ENCODE data around the gene LRP5. TPM values are rescaled to one million over a fixed set of nuclear protein-coding genes. Genes with fewer than 3 reads are reported as not detected.

Gene LRP5
- total and polyA plus RNA-seq, 9 of the 15 experiments (the other 6 are each of a cell fraction or from before 2014, with no cell fraction given) = 0.48 to 44.2 (median 13.5) TPM

DNA sequence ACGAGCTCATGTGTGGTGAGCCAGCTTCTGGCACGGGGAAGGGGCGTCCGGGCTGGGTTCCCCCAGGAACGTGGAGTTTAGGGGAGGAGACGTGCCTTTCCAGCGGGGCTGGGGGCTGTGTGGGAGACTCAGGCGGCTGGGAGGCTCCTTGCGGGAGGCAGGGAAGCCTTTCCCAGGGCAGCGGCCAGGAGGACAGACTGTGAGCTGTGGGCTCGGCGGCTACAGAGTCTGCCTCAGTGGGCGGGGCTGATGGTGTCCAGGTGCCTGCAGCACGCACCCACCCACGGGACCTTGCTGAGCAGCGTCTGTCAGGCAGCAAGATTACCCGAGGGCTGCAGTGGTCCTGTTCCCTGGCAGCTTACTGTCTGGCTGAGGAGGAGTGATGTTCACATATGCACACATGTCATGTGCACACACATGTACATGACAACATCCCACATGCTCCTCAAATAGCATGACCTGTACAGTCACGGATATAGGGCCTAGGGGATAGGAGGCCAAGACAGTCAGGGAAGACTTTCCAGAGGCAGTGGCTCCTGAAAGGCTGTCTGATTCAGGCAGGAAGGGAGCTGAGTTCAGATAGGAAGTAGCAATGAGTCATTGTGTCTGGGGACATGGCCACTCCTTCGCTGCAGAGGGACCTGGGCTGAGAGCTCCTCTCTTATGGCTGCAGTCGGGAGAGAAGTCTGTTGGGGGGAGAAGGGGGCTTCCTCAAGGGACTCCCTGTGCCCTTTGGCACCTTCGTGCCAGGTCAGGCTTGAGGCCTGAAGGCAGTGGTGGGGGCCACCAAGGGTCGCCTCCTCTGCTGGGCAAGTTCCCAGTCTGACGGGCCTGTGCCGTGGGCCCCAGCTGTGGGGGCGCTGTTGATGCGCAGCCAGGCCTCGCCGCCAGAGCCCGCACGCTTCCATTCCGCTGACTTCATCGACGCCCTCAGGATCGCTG is 124.9 kb downstream of the LRP5 start (continued):
- TF ChIP-seq ZNF263 (CRISPR knock-in tag; IDR thresholded peaks at IDR 0.05; ENCODE audit: borderline replicate concordance) (no peak), PYGO2 (tag; IDR thresholded peaks at IDR 0.05) (no peak), YY1 (IDR thresholded peaks at IDR 0.05; ENCODE audit: borderline replicate concordance in 1 of 3, control insufficient read depth in 1 of 3, extremely low read depth in 1 of 3, insufficient read depth in 3 of 3, insufficient read length in 1 of 3, insufficient replicate concordance in 2 of 3, low read depth in 1 of 3, low read length in 2 of 3) (peak in 2 of 3 experiments; percentile 28 to 56), FOXJ3 (CRISPR knock-in tag; IDR thresholded peaks at IDR 0.05) (no peak), HNRNPK (IDR thresholded peaks at IDR 0.05; ENCODE audit: low read depth, low read length, poor library complexity, severe bottlenecking) (no peak), DACH1 (IDR thresholded peaks at IDR 0.05; ENCODE audit: partially characterized antibody) (peak; percentile 11), HDAC1 (IDR thresholded peaks at IDR 0.05) (0 out of 4 replicates have a peak, but pooled peaks of 1 of the 2 experiments have one; percentile 9)
- TF ChIP-seq, protein P1, sequence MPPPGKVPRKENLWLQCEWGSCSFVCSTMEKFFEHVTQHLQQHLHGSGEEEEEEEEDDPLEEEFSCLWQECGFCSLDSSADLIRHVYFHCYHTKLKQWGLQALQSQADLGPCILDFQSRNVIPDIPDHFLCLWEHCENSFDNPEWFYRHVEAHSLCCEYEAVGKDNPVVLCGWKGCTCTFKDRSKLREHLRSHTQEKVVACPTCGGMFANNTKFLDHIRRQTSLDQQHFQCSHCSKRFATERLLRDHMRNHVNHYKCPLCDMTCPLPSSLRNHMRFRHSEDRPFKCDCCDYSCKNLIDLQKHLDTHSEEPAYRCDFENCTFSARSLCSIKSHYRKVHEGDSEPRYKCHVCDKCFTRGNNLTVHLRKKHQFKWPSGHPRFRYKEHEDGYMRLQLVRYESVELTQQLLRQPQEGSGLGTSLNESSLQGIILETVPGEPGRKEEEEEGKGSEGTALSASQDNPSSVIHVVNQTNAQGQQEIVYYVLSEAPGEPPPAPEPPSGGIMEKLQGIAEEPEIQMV (tag; conservative IDR thresholded peaks at IDR 0.05; ENCODE audit: low read depth) = no peak
- TF ChIP-seq, protein P2, sequence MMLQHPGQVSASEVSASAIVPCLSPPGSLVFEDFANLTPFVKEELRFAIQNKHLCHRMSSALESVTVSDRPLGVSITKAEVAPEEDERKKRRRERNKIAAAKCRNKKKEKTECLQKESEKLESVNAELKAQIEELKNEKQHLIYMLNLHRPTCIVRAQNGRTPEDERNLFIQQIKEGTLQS (IDR thresholded peaks at IDR 0.05) = peak; percentile 91
- TF ChIP-seq, protein P2 (CRISPR knock-in tag; conservative IDR thresholded peaks at IDR 0.05) = no peak
- TF ChIP-seq, protein P3, sequence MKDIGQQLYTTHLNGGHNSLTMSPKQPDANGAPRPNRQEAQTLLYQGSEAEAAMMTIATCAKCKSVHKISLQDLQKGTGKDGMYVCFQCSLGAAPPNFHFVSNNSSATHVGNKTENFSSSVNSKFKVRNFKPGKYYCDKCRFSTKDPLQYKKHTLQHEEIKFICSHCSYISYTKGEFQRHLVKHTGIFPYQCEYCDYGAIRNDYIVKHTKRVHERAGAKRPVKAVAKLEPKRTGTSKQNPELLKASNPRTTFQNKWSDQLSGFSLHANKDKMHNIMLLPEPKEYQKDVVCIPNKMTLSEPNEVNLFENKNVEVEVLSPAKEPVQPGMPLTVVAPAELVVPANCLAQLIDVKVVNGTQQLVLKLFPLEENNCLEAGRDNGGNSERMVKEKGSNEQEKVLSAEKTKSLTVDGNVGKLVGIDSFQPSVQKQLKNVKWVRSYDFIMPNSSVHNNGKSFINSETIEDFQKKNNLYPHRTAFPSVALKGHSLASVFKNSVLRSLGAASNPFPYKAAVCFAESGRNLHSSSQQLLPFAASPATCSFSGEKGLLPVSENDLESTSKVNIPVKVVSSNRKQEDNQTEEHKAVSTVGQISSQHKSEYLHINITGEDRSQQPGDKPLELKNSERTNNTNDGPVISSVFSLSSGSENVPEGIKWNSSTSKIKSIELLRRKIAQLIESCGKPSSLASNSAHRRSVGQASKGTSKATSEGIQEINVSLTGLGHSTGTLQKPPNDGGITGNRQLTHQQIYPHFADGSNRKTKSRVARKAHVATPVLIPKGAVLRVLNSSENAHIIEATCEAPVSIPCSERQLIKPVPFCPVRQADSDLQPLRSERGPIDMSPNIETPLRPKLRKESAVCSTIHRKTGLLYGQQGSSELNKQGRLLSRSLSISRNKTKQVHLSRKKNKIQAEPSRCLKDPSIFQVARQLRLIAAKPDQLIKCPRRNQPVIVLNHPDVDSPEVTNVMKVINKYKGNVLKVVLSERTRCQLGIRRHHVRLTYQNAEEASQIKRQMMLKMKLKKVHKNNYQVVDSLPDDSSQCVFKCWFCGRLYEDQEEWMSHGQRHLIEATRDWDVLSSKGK (CRISPR knock-in tag; IDR thresholded peaks at IDR 0.05) = no peak
- TF ChIP-seq, protein P4, sequence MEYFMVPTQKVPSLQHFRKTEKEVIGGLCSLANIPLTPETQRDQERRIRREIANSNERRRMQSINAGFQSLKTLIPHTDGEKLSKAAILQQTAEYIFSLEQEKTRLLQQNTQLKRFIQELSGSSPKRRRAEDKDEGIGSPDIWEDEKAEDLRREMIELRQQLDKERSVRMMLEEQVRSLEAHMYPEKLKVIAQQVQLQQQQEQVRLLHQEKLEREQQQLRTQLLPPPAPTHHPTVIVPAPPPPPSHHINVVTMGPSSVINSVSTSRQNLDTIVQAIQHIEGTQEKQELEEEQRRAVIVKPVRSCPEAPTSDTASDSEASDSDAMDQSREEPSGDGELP (CRISPR knock-in tag; IDR thresholded peaks at IDR 0.05; ENCODE audit: borderline replicate concordance) = peak; percentile 94
- TF ChIP-seq, protein P5, sequence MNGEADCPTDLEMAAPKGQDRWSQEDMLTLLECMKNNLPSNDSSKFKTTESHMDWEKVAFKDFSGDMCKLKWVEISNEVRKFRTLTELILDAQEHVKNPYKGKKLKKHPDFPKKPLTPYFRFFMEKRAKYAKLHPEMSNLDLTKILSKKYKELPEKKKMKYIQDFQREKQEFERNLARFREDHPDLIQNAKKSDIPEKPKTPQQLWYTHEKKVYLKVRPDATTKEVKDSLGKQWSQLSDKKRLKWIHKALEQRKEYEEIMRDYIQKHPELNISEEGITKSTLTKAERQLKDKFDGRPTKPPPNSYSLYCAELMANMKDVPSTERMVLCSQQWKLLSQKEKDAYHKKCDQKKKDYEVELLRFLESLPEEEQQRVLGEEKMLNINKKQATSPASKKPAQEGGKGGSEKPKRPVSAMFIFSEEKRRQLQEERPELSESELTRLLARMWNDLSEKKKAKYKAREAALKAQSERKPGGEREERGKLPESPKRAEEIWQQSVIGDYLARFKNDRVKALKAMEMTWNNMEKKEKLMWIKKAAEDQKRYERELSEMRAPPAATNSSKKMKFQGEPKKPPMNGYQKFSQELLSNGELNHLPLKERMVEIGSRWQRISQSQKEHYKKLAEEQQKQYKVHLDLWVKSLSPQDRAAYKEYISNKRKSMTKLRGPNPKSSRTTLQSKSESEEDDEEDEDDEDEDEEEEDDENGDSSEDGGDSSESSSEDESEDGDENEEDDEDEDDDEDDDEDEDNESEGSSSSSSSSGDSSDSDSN (IDR thresholded peaks at IDR 0.05; ENCODE audit: borderline replicate concordance in 1 of 2, low read depth in 2 of 2, low read length in 2 of 2) = no peak
- TF ChIP-seq, protein P6, sequence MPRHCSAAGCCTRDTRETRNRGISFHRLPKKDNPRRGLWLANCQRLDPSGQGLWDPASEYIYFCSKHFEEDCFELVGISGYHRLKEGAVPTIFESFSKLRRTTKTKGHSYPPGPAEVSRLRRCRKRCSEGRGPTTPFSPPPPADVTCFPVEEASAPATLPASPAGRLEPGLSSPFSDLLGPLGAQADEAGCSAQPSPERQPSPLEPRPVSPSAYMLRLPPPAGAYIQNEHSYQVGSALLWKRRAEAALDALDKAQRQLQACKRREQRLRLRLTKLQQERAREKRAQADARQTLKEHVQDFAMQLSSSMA (CRISPR knock-in tag; IDR thresholded peaks at IDR 0.05) = no peak

Data from K562 (cell line).